ENCODE measurements around the gene CHADL. TPM values are rescaled to one million over a fixed set of nuclear protein-coding genes. Genes with fewer than 3 reads are reported as not detected.

Gene CHADL
- total RNA-seq, 1 donor from 2014 or later: 3.4 TPM

GRCh38 chr22:41222846-41223507 lies 17.8 kb downstream of the CHADL start:
- no peak for ATAC-seq
- no peak overlapping the region for H3K27ac ChIP-seq
- DNase-seq: no peak
- H3K27me3 ChIP-seq: no peaks in the 10 kb centered on the region
- no peaks in the 10 kb centered on the region for H3K9me3 ChIP-seq
- H3K4me3 ChIP-seq: no peak overlapping the region
- peaks cover 86% of the 10 kb centered on the region for H3K36me3 ChIP-seq
- H3K4me1 ChIP-seq: peaks cover 7% of the 10 kb centered on the region
- no peak for TF ChIP-seq CTCF (IDR thresholded peaks at IDR 0.05)
- intact Hi-C loops (cut with DNase I): no loop called here

GRCh38 chr22:41217553-41218157 lies 23.1 kb downstream of the CHADL start:
- TF ChIP-seq CTCF (IDR thresholded peaks at IDR 0.05): no peak
- H3K36me3 ChIP-seq: peaks cover 50% of the 10 kb centered on the region
- DNase-seq (peak; percentile 82), ATAC-seq (peak; percentile 92)
- H3K4me1 ChIP-seq: peaks cover 20% of the 10 kb centered on the region
- no peaks in the 10 kb centered on the region for H3K27me3 ChIP-seq
- peak overlapping the region; percentile 23 for H3K4me3 ChIP-seq
- H3K9me3 ChIP-seq: no peaks in the 10 kb centered on the region
- H3K27ac ChIP-seq: peak overlapping the region; percentile 81
- intact Hi-C loops (cut with DNase I): no loop called here

GRCh38 chr22:41216984-41217383 lies 23.7 kb downstream of the CHADL start:
- DNase-seq (no peak), ATAC-seq (peak; percentile 50)
- no peak for TF ChIP-seq CTCF (IDR thresholded peaks at IDR 0.05)
- Histone ChIP-seq H3K27ac (peak overlapping the region; percentile 81), H3K4me1 (peaks cover 20% of the 10 kb centered on the region), H3K9me3 (no peaks in the 10 kb centered on the region), H3K27me3 (no peaks in the 10 kb centered on the region), H3K36me3 (peaks cover 43% of the 10 kb centered on the region), H3K4me3 (peak overlapping the region; percentile 23)
- intact Hi-C loops (cut with DNase I): no loop called here

GRCh38 chr22:41215926-41216325 lies 24.8 kb downstream of the CHADL start:
- DNase-seq (no peak), ATAC-seq (no peak)
- no peak for TF ChIP-seq CTCF (IDR thresholded peaks at IDR 0.05)
- no peaks in the 10 kb centered on the region for H3K9me3 ChIP-seq
- intact Hi-C loops (cut with DNase I): no loop called here
- peak overlapping the region; percentile 81 for H3K27ac ChIP-seq
- peaks cover 34% of the 10 kb centered on the region for H3K36me3 ChIP-seq
- no peaks in the 10 kb centered on the region for H3K27me3 ChIP-seq
- H3K4me3 ChIP-seq: no peak overlapping the region
- peaks cover 20% of the 10 kb centered on the region for H3K4me1 ChIP-seq

- Histone ChIP-seq H3K27ac (no peak overlapping the region), H3K4me1 (peaks cover 20% of the 10 kb centered on the region), H3K36me3 (peaks cover 35% of the 10 kb centered on the region), H3K9me3 (no peaks in the 10 kb centered on the region), H3K4me3 (no peak overlapping the region), H3K27me3 (no peaks in the 10 kb centered on the region)
- no peak for TF ChIP-seq CTCF (IDR thresholded peaks at IDR 0.05)
- ATAC-seq: no peak
- intact Hi-C loops (cut with DNase I): no loop called here
- DNase-seq: no peak
These were observed 25.3 kb downstream of the CHADL start for GRCh38 chr22:41215409-41215808.
